Stimulated activated naive CD8-positive, alpha-beta T cell treated with anti-CD3 and anti-CD28 coated beads, Interleukin-15, Interleukin-2, amounts not matched to agents 100 ng/mL and 50 ng/mL, for 24 hours (primary cell): Measurements from ENCODE around the gene WWOX.

Experiments
- H3K27ac Mint-ChIP-seq: one replicate; pipeline ENCODE4 v1.8.0; 2021; ENCODE audit warnings: mild to moderate bottlenecking, mixed read lengths
- H3K27me3 Mint-ChIP-seq: one replicate; pipeline ENCODE4 v1.8.0; 2021; ENCODE audit warnings: mixed read lengths
- H3K36me3 Mint-ChIP-seq: one replicate; pipeline ENCODE4 v1.8.0; 2021; ENCODE audit warnings: low read depth, mixed read lengths
- H3K4me1 Mint-ChIP-seq: one replicate; pipeline ENCODE4 v1.8.0; 2021; ENCODE audit warnings: low read depth, mixed read lengths
- H3K4me3 Mint-ChIP-seq: one replicate; pipeline ENCODE4 v1.8.0; 2021; ENCODE audit warnings: mild to moderate bottlenecking, mixed read lengths
- H3K9me3 Mint-ChIP-seq: one replicate; pipeline ENCODE4 v1.8.0; 2021; ENCODE audit warnings: mixed read lengths

Gene WWOX

DNA sequence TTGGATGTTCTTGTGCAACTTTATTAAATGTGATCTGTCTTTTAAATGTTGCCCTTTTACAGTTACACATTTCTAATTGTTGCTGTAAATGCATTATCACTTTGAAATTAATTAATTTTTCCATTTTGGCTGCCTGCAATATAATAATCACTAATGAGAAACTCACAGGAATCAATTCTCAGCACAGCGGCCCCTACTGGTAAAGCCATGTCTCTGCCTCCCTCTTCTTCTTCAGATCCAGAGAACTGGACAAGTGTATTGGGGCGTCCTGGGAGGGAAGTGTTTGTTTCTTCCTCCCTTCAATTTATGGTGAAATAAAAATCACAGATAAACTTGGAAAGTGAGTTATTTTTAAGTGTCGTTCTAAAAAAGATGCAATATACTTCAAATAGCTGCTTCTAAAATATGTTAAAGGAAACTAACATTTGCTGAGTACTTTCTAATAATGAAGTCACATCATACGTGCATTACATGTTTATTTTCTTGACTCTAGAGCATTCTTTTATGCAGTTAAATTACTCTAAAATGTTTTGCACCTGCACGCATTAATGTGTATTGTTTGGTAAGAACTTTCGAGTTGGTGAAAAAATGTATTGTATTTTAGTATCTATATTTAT, 338.0 kb downstream of the WWOX start:
- H3K4me1 Mint-ChIP-seq: no peaks in the 10 kb centered on the region
- H3K27ac Mint-ChIP-seq: no peak overlapping the region
- no peaks in the 10 kb centered on the region for H3K27me3 Mint-ChIP-seq
- no peaks in the 10 kb centered on the region for H3K9me3 Mint-ChIP-seq
- peaks cover 22% of the 10 kb centered on the region for H3K36me3 Mint-ChIP-seq
- H3K4me3 Mint-ChIP-seq: no peak overlapping the region

DNA sequence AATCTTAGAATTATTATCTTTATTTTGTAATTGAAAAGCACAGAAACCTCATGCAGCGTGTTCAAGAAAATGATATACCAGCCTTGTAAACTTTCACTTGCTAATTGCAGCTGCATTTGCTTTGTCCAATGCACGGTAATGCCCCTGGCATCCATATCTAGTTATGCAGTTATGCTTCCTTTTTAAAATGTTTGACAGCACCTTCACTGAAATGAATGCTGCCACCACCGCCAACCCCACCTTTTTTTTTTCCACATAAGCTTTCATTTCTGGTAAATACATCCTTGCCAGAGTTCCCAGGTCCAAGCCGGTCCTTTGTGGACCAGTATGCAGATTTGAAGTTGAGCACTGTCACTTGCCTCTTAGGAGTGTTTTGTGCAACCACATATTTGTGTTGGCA, 338.8 kb downstream of the WWOX start:
- no peak overlapping the region for H3K4me3 Mint-ChIP-seq
- H3K9me3 Mint-ChIP-seq: no peaks in the 10 kb centered on the region
- no peaks in the 10 kb centered on the region for H3K4me1 Mint-ChIP-seq
- H3K36me3 Mint-ChIP-seq: peaks cover 14% of the 10 kb centered on the region
- H3K27ac Mint-ChIP-seq: no peak overlapping the region
- no peaks in the 10 kb centered on the region for H3K27me3 Mint-ChIP-seq

DNA sequence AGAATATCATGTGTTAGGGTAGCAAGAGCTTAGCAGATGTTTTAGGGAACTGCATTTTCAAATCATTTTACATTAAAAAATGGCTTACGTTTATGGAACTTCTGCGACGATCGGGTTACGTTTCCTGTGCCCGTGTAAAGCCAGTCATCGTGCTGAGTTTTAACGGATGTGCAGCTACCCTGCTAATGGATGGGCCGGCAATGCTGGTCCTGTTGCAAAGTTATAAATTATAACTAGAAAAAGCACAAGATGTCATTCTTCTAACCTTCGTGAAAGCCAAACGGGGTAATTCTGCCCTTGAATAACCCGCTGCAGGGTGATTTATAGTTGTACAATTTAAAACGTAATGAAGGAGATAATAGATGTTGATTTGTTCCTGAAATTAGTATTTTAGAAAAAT, 339.2 kb downstream of the WWOX start:
- H3K4me1 Mint-ChIP-seq: no peaks in the 10 kb centered on the region
- no peak overlapping the region for H3K27ac Mint-ChIP-seq
- H3K9me3 Mint-ChIP-seq: no peaks in the 10 kb centered on the region
- H3K36me3 Mint-ChIP-seq: peaks cover 11% of the 10 kb centered on the region
- no peaks in the 10 kb centered on the region for H3K27me3 Mint-ChIP-seq
- no peak overlapping the region for H3K4me3 Mint-ChIP-seq

DNA sequence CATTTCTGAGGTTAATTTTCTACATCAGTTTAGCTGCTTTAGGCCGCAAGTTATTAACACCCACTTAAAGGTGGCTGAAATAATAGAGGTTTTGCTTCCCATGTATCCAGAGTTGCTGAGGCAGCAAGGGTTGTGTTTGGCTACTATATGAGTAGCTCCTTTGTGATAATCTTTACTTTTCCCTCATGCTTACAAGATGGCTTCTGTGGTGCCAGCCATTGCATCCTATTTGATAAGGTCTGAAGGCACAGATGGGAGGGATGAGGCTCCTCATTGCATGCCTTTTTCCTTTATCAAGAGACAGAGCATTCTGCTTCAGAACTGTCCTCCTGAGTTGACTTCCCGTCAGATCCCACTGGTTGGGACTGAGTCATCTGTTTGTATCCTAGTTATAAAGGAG, 340.2 kb downstream of the WWOX start:
- Mint-ChIP-seq H3K9me3 (no peaks in the 10 kb centered on the region), H3K27me3 (no peaks in the 10 kb centered on the region), H3K27ac (no peak overlapping the region), H3K36me3 (peaks cover 4% of the 10 kb centered on the region), H3K4me1 (no peaks in the 10 kb centered on the region), H3K4me3 (no peak overlapping the region)

DNA sequence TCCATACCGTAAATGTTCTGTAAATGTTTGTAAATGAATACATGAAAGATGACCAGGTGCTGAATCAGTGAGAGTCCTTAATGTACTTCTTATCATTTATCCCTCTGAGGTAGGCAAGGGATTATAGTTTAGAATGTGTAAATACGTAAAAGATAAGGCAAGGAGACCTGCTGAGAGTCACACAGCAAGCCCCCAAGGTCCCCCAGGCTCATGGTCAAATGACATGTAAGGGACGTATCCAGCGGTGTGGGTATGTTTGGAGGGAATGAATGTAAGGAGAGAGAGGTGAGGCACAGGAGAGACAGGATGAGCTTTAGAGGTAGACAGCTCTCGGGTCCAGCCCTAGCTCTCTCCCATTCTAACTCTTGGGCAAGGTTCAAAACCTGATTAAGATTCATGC, 341.8 kb downstream of the WWOX start:
- Mint-ChIP-seq H3K4me1 (no peaks in the 10 kb centered on the region), H3K4me3 (no peak overlapping the region), H3K27ac (no peak overlapping the region), H3K9me3 (no peaks in the 10 kb centered on the region), H3K27me3 (no peaks in the 10 kb centered on the region), H3K36me3 (no peaks in the 10 kb centered on the region)

DNA sequence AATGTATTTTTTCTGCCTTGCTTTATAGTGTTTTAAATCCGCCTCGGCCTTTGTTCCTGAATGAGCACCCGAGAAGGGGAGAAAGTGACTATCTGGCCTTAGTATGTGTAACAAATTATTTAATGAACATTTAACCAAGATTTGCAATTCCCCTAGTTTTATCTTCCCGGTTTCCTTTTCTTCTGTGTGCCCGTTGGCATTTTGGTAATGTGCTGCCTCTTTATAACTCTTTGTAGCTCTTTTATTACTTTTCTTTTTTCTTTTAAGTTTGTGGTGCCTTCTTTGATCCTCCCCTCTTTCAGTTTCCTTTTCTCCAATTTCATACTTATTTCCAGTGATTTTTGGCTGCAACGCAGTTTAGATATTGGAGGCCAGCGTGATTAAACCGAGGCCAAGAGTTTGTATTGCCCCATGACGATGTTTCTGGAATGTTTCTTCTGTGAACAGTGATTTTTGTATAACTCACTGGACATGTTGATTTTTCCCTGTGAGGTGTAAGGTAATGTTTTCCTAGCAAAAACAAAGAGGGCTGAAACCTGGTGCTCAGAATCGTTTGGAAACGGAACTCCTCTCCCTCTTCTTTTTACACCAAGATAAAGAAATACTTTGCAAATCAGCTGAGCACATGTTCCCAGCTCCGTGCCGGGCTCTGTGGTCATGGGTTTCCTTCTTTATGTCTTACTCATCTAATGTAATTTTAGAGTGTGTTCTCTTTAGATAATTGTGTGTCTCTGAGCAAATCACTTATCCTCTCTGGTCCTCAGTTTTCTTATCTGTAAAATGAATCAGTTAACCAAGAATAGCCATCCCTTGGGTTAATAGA, 344.3 kb downstream of the WWOX start:
- no peaks in the 10 kb centered on the region for H3K4me1 Mint-ChIP-seq
- H3K36me3 Mint-ChIP-seq: no peaks in the 10 kb centered on the region
- no peak overlapping the region for H3K4me3 Mint-ChIP-seq
- no peaks in the 10 kb centered on the region for H3K27me3 Mint-ChIP-seq
- no peaks in the 10 kb centered on the region for H3K9me3 Mint-ChIP-seq
- no peak overlapping the region for H3K27ac Mint-ChIP-seq

DNA sequence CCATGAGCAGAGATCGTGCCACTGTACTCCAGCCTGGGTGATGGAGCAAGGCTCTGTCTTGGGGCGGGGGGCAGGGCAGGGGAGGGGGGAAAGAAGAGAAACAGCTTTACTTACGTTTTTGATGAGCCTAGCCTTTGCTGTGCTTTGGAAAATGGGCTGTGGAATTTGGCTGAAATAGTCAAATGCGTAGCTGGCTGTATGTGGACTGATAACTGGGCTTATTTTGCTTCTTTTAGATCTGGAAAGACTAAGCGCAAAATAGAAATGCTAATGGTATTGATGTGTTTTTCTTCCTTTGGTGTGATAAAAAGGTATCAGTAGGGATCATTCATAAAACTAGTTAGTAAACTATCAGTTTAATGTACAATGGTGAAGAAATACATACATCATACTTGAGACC, 346.4 kb downstream of the WWOX start:
- no peak overlapping the region for H3K27ac Mint-ChIP-seq
- H3K4me3 Mint-ChIP-seq: no peak overlapping the region
- H3K9me3 Mint-ChIP-seq: no peaks in the 10 kb centered on the region
- no peaks in the 10 kb centered on the region for H3K4me1 Mint-ChIP-seq
- H3K27me3 Mint-ChIP-seq: no peaks in the 10 kb centered on the region
- H3K36me3 Mint-ChIP-seq: no peaks in the 10 kb centered on the region

DNA sequence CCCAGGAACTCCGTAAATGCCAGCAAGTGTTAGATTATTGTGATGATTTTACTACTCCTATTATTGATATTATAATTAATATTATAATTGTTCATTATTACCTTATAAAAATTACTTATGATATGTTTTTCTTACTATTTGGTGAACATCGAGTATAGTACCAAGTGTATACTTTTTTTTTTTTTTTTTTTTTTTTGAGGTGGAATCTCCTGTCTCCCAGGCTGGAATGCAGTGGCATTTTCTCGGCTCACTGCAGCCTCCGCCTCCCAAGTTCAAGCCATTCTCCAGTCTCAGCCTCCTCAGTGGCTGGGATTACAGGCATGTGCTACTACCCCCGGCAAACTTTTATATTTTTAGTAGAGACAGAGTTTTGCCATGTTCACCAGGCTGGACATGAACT, 347.0 kb downstream of the WWOX start:
- H3K9me3 Mint-ChIP-seq: no peaks in the 10 kb centered on the region
- no peaks in the 10 kb centered on the region for H3K27me3 Mint-ChIP-seq
- no peak overlapping the region for H3K27ac Mint-ChIP-seq
- no peak overlapping the region for H3K4me3 Mint-ChIP-seq
- no peaks in the 10 kb centered on the region for H3K4me1 Mint-ChIP-seq
- H3K36me3 Mint-ChIP-seq: no peaks in the 10 kb centered on the region

DNA sequence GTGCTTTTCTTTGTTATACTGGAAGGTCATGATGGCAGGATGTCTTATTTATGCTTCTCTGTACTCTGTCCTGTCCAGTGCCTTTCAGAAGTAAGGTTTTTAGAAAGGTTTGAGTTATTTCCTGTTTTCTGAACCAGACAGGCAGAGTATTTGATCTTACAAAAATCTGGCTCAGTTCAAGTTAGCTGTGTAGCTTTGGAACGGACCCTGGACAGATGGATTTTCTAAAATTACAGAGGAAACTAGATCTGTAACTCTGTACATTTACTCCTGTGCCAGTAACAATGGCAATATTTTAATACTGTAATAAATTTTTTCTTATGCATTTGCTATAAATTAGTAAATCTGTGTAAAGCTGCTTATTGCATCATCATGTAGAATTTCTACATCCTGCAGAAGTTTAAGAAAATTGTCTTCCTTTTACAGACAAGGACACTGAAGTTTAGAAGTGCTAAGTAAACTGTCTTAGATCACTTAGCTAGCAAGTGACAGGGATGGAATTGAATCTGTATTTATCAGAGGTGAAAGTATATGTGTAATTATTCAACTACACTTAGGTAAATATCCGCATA, 347.6 kb downstream of the WWOX start:
- H3K27me3 Mint-ChIP-seq: no peaks in the 10 kb centered on the region
- no peak overlapping the region for H3K27ac Mint-ChIP-seq
- H3K4me1 Mint-ChIP-seq: no peaks in the 10 kb centered on the region
- H3K9me3 Mint-ChIP-seq: no peaks in the 10 kb centered on the region
- no peak overlapping the region for H3K4me3 Mint-ChIP-seq
- H3K36me3 Mint-ChIP-seq: peaks cover 3% of the 10 kb centered on the region

DNA sequence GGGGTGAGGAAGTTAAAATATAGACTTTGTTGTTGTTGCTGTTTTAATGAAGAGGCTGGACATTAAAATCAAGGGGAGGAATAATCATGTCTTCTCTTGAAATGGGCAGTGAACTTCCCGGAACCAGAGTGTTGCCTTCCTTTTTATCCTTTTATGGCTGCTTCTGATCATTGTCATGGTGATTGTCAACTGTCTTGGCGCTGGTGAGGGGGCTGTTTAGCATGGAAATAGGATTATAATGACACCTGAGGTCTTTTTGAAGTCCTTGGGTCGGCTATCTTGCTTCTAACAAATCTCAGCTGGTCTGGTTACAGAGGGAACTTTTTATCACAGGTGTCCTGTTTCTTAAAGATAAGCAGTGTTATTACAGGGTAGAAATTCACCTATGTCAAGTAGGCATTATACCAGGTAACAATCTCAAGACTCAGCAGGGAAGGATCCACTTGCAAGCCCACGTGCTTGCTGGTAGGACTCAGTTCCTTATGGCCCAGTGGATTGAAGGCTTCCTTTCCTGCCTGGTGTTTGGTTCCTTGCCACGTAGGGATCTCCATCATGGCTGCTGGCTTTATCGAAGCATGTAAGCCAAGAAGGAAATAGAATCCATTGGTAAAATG, 349.3 kb downstream of the WWOX start:
- Mint-ChIP-seq H3K4me3 (no peak overlapping the region), H3K4me1 (no peaks in the 10 kb centered on the region), H3K27me3 (no peaks in the 10 kb centered on the region), H3K9me3 (no peaks in the 10 kb centered on the region), H3K36me3 (peaks cover 3% of the 10 kb centered on the region), H3K27ac (no peak overlapping the region)

DNA sequence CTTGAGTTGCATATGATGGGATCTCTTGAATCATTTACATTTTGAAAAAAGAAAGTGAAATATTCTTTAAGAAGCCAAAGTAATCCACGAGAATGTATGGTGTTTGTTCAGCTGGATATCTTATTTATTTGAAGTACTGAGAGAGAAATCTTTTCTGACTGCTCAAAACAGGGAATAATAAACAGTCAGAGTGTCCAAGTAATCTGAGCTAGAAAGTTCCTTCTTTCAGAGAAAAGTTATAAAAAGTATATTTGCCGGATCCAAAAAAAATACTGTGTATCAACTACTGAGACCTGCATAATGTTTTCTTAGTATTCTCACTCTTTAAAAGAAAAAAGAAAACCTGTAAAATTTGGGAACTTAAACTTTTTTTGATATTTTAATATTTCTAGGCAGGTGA, 350.8 kb downstream of the WWOX start:
- Mint-ChIP-seq H3K27me3 (no peaks in the 10 kb centered on the region), H3K36me3 (peaks cover 3% of the 10 kb centered on the region), H3K9me3 (no peaks in the 10 kb centered on the region), H3K4me3 (no peak overlapping the region), H3K27ac (no peak overlapping the region), H3K4me1 (no peaks in the 10 kb centered on the region)

DNA sequence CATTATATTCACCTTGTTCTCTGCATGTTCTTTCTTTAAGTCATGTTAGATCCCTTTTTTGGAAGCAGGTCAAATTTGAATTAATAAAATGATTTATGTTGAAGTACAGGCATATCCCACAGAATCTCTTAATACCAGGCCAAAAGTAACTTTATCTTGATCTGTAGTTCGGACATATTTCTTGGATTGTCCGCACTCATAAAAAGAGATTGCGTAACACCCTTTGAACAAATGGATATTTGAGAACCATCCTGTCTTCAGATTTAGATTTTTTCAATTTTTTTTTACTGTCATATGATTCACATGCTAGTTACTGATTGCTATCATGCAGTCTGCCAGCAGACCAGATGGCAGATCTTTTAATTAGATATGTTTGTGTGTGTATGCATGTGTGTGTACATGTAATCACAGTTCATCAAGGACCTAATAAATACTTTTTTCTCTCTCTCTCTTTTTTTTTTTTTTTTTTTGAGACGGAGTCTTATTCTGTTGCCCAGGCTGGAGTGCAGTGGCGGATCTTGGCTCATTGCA, 352.6 kb downstream of the WWOX start:
- Mint-ChIP-seq H3K4me1 (no peaks in the 10 kb centered on the region), H3K9me3 (no peaks in the 10 kb centered on the region), H3K4me3 (no peak overlapping the region), H3K27me3 (no peaks in the 10 kb centered on the region), H3K36me3 (peaks cover 3% of the 10 kb centered on the region), H3K27ac (no peak overlapping the region)

DNA sequence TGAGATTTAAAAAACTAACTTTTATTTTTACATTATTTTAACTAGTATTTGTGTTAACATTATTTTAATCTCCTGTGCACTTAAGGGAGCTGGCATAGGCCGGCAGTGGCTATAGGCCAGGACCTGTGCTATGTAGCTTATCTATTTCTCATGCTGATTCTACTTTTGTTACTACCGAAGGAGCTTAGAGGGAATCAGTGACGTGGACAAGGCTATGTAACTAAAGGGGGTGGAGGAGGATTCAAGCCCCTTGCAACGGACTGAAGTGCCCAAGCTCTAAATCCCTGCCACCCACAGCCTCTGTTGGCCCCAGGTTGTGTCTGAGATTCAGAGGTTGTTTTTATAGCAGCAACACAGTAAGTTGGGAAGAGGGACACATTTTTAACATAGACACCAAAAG, 356.4 kb downstream of the WWOX start:
- H3K36me3 Mint-ChIP-seq: peaks cover 4% of the 10 kb centered on the region
- H3K9me3 Mint-ChIP-seq: no peaks in the 10 kb centered on the region
- H3K4me3 Mint-ChIP-seq: no peak overlapping the region
- no peaks in the 10 kb centered on the region for H3K27me3 Mint-ChIP-seq
- H3K4me1 Mint-ChIP-seq: no peaks in the 10 kb centered on the region
- H3K27ac Mint-ChIP-seq: no peak overlapping the region

DNA sequence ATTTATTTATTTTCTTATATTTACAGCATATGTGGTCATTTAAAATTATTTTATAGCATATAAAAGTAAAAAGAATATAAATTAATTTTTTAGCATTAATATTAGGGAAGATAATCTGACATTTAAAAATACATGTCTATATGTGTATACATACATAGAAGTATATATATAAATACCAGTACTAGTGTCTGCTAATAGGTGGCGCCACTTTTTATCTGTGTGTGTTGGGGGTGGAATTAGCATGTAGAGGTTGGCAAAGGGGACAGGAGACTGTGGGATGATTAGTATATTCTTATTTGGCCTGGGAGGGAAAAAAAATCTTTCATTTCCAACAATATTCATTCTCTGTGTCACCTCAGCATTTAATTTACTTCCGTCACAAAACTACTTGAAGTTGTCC, 359.1 kb downstream of the WWOX start:
- H3K4me1 Mint-ChIP-seq: no peaks in the 10 kb centered on the region
- H3K36me3 Mint-ChIP-seq: peaks cover 12% of the 10 kb centered on the region
- H3K4me3 Mint-ChIP-seq: no peak overlapping the region
- H3K9me3 Mint-ChIP-seq: no peaks in the 10 kb centered on the region
- no peaks in the 10 kb centered on the region for H3K27me3 Mint-ChIP-seq
- H3K27ac Mint-ChIP-seq: no peak overlapping the region

DNA sequence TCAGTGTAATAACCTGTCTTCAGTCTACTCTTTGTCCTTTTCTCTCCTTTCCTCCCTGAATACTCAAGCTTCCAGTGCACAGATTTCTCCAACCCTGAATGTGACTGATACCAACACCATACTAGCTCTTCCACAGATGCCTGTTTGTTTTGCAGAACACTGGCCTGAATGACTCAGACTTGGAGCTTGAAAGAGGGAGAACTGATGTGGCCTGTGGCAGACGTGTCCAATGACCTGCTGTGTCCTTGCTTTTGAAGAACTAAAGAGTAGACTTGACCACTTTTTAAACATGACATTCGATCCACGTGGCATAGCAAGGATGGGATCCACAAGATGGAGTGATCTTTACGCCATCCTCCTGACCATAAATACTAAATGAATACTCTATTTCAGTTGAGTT, 361.0 kb downstream of the WWOX start:
- no peak overlapping the region for H3K27ac Mint-ChIP-seq

More for the DNA sequence above, 361.0 kb downstream of the WWOX start:
- Mint-ChIP-seq H3K9me3 (peaks cover 4% of the 10 kb centered on the region), H3K36me3 (peaks cover 12% of the 10 kb centered on the region), H3K4me1 (no peaks in the 10 kb centered on the region), H3K4me3 (no peak overlapping the region), H3K27me3 (no peaks in the 10 kb centered on the region)
